HepG2 (cell line): ENCODE data around the gene GRAP. TPM values are rescaled to one million over a fixed set of nuclear protein-coding genes. Genes with fewer than 3 reads are reported as not detected.

Source experiments
- ATAD3A ChIP-seq: sonication (generic); formaldehyde crosslinking; IDR thresholded peaks from 2 replicates; pipeline ENCODE4 v1.4.0; 2020; ENCODE audit warnings: missing genetic modification reagents
- CBX1 ChIP-seq: IDR thresholded peaks from one replicate; pipeline ENCODE4 v1.6.1; 2016; ENCODE audit warnings: antibody characterized with exemption, low read depth
- DMTF1 ChIP-seq: sonication (generic); formaldehyde crosslinking; IDR thresholded peaks from 2 replicates; pipeline ENCODE4 v1.4.0; 2020; ENCODE audit warnings: mild to moderate bottlenecking, missing genetic modification reagents
- DNMT3B ChIP-seq: conservative IDR thresholded peaks from 2 replicates; pipeline ENCODE4 v1.6.1; 2016; ENCODE audit warnings: missing biosample characterization, control low read depth
- GATAD2A ChIP-seq: IDR thresholded peaks from 2 replicates; pipeline ENCODE4 v1.6.1; 2016
- IKZF4 ChIP-seq: sonication (generic); formaldehyde crosslinking; IDR thresholded peaks from 2 replicates; pipeline ENCODE4 v1.5.1; 2020; ENCODE audit warnings: borderline replicate concordance, mild to moderate bottlenecking, low read depth, missing genetic modification reagents; ENCODE audit errors: not compliant biosample characterization
- KDM3A ChIP-seq: IDR thresholded peaks from 2 replicates; pipeline ENCODE4 v1.6.1; 2018; ENCODE audit warnings: low read depth, missing compliant biosample characterization
- NFIB ChIP-seq: sonication (generic); formaldehyde crosslinking; IDR thresholded peaks from 2 replicates; pipeline ENCODE4 v1.9.0; 2021; ENCODE audit warnings: missing genetic modification reagents, mild to moderate bottlenecking, borderline replicate concordance
- RBM22 ChIP-seq: fragments of 200-400 bp; formaldehyde crosslinking; optimal IDR thresholded peaks from 2 replicates; pipeline ENCODE3; 2017; ENCODE audit warnings: mild to moderate bottlenecking, low read length, moderate library complexity
- SIX1 ChIP-seq: sonication (generic); formaldehyde crosslinking; IDR thresholded peaks from 2 replicates; pipeline ENCODE4 v1.4.0; 2020; ENCODE audit warnings: missing genetic modification reagents, borderline replicate concordance
- TAF1 ChIP-seq: sonication (generic); formaldehyde crosslinking; IDR thresholded peaks from 2 replicates; pipeline ENCODE4 v1.4.0; 2020; ENCODE audit warnings: missing genetic modification reagents
- ZNF18 ChIP-seq: sonication (generic); formaldehyde crosslinking; IDR thresholded peaks from 2 replicates; pipeline ENCODE4 v1.8.0; 2022; ENCODE audit warnings: mild to moderate bottlenecking, missing genetic modification reagents; ENCODE audit not compliant: insufficient replicate concordance
- ZNF616 ChIP-seq: sonication (generic); formaldehyde crosslinking; IDR thresholded peaks from 2 replicates; pipeline ENCODE4 v1.5.0; 2020; ENCODE audit warnings: low read depth, mild to moderate bottlenecking, missing genetic modification reagents
- ZNF678 ChIP-seq: sonication (generic); formaldehyde crosslinking; IDR thresholded peaks from 2 replicates; pipeline ENCODE4 v1.4.0; 2020; ENCODE audit warnings: mild to moderate bottlenecking, missing genetic modification reagents
- ZNF781 ChIP-seq: sonication (generic); formaldehyde crosslinking; IDR thresholded peaks from 2 replicates; pipeline ENCODE4 v1.5.1; 2020; ENCODE audit warnings: borderline replicate concordance, mild to moderate bottlenecking, missing genetic modification reagents; ENCODE audit errors: not compliant biosample characterization
- ZNF790 ChIP-seq: sonication (generic); formaldehyde crosslinking; IDR thresholded peaks from 2 replicates; pipeline ENCODE4 v1.8.0; 2022; ENCODE audit warnings: missing genetic modification reagents, mild to moderate bottlenecking, borderline replicate concordance
- ZNF816 ChIP-seq: sonication (generic); formaldehyde crosslinking; IDR thresholded peaks from 2 replicates; pipeline ENCODE4 v1.8.0; 2022; ENCODE audit warnings: missing genetic modification reagents, mild to moderate bottlenecking, borderline replicate concordance
- polyA plus RNA-seq, 8 experiments: library from polyadenylated mRNA; depleted of rRNA in 3 of 8; stranded (reverse) in 7 of 8; unstranded in 1 of 8; fragments of >200 nt; fragmentation: Illumina TruSeq in 4 of 8; extraction: Trizol in 4 of 8; gene quantifications; 2 replicates each; pipeline versions ENCODE4 v1.2.1 to v1.2.3, GENCODE V29; 2011 to 2016; ENCODE audit warnings: low read depth in 4 of 8, missing spikeins in 1 of 8, mixed read lengths in 1 of 8; ENCODE audit not compliant: insufficient read depth in 1 of 8
- total RNA-seq, 5 experiments: library from RNA; depleted of rRNA; stranded (reverse); fragments of >200 nt; fragmentation: Illumina TruSeq; extraction: Trizol; gene quantifications; 2 replicates each; pipeline ENCODE4 v1.2.3, GENCODE V29; 2016; ENCODE audit warnings: low read depth in 1 of 5
- TF ChIP-seq, protein P1 (sequence below): IDR thresholded peaks from 2 replicates; pipeline ENCODE4 v1.6.1; 2016; ENCODE audit warnings: low read depth, missing genetic modification reagents, missing compliant biosample characterization
- TF ChIP-seq, protein P2 (sequence below): sonication (generic); formaldehyde crosslinking; IDR thresholded peaks from 2 replicates; pipeline ENCODE4 v1.8.1; 2023; ENCODE audit warnings: mild to moderate bottlenecking, missing genetic modification reagents, borderline replicate concordance

GRAP gene
- total and polyA plus RNA-seq, 2 of the 13 experiments (the other 11 are each of a cell fraction or from before 2014, with no cell fraction given): 0.77 to 1.7 TPM

DNA sequence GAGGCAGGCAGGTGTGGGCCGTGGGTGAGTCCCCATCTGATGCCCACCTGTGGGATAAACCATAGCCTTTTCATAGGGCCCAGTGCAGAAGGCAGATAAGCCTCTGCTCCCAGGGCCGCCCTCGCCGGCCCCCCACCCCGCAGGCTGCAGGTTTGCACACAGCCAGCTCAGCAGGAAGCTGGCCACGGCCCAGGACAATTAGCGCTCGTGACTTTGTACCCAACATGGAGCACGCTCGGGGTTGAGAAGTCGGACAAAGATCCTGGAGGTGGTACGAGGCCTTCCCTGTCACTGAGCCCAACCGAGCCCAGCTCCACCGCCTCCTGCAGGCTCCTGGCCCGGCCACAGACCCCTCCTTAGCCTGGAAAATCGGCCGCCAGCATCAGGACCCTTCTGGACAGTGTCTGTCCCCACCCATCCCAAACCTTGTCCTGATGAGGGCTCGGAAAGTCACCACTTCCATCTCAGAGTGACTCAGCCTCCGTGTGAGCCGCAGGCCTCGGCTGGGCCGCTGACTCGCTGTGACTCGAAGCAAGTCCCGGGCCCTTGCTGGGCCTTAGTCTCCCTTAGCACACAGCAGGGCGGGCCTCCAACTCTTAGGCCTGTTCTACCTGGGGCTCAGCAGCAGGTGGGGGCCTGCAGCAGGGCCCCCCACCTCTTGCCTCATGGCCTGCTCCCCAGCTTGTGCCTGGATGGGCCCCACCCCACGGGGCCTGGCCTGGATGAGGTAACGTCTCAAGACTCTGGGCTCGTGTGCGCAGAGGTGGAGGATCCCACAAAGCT lies 64.9 kb downstream of the GRAP start (continued):
- TF ChIP-seq ZNF816 (CRISPR knock-in tag): no peak
- no peak for TF ChIP-seq ZNF781
- TF ChIP-seq KDM3A (CRISPR knock-in tag): no peak
- peak; percentile 70 for TF ChIP-seq GATAD2A (CRISPR knock-in tag)
- TF ChIP-seq ZNF18 (CRISPR knock-in tag): peak; percentile 30
- TF ChIP-seq ZNF790 (CRISPR knock-in tag): no peak
- TF ChIP-seq ATAD3A (CRISPR knock-in tag): no peak
- TF ChIP-seq, protein P1, sequence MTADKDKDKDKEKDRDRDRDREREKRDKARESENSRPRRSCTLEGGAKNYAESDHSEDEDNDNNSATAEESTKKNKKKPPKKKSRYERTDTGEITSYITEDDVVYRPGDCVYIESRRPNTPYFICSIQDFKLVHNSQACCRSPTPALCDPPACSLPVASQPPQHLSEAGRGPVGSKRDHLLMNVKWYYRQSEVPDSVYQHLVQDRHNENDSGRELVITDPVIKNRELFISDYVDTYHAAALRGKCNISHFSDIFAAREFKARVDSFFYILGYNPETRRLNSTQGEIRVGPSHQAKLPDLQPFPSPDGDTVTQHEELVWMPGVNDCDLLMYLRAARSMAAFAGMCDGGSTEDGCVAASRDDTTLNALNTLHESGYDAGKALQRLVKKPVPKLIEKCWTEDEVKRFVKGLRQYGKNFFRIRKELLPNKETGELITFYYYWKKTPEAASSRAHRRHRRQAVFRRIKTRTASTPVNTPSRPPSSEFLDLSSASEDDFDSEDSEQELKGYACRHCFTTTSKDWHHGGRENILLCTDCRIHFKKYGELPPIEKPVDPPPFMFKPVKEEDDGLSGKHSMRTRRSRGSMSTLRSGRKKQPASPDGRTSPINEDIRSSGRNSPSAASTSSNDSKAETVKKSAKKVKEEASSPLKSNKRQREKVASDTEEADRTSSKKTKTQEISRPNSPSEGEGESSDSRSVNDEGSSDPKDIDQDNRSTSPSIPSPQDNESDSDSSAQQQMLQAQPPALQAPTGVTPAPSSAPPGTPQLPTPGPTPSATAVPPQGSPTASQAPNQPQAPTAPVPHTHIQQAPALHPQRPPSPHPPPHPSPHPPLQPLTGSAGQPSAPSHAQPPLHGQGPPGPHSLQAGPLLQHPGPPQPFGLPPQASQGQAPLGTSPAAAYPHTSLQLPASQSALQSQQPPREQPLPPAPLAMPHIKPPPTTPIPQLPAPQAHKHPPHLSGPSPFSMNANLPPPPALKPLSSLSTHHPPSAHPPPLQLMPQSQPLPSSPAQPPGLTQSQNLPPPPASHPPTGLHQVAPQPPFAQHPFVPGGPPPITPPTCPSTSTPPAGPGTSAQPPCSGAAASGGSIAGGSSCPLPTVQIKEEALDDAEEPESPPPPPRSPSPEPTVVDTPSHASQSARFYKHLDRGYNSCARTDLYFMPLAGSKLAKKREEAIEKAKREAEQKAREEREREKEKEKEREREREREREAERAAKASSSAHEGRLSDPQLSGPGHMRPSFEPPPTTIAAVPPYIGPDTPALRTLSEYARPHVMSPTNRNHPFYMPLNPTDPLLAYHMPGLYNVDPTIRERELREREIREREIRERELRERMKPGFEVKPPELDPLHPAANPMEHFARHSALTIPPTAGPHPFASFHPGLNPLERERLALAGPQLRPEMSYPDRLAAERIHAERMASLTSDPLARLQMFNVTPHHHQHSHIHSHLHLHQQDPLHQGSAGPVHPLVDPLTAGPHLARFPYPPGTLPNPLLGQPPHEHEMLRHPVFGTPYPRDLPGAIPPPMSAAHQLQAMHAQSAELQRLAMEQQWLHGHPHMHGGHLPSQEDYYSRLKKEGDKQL (CRISPR knock-in tag): no peak
- TF ChIP-seq DMTF1 (CRISPR knock-in tag): no peak
- no peak for TF ChIP-seq ZNF616 (CRISPR knock-in tag)
- no peak for TF ChIP-seq CBX1
- TF ChIP-seq IKZF4 (CRISPR knock-in tag): no peak
- peak; percentile 66; the same call in 1 of the 2 replicates for TF ChIP-seq DNMT3B (CRISPR knock-in tag)
- TF ChIP-seq, protein P2, sequence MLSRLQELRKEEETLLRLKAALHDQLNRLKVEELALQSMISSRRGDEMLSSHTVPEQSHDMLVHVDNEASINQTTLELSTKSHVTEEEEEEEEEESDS: no peak
- no peak for TF ChIP-seq RBM22
- TF ChIP-seq TAF1: no peak
- no peak for TF ChIP-seq SIX1
- no peak for TF ChIP-seq ZNF678 (CRISPR knock-in tag)
- no peak for TF ChIP-seq NFIB (CRISPR knock-in tag)
